Breast epithelium (tissue), 4 donors: Measurements from ENCODE around the gene ABLIM2. TPM values are rescaled to one million over a fixed set of nuclear protein-coding genes. Genes with fewer than 3 reads are reported as not detected.
A peak's percentile ranks its signal among the peaks of the same experiment; 100 is the strongest.

Experiments
- DNase-seq, 2 donors: peaks; one replicate each; pipeline ENCODE4 v3.0.0-alpha.2; 2019; ENCODE audit warnings: low spot score in 2 of 2
- H3K27ac ChIP-seq, 2 donors: fragments of 200-600 bp; sonication (generic) in 1 of 2; one replicate each; pipeline ENCODE4 v1.5.1; 2016 to 2019; ENCODE audit warnings: mild to moderate bottlenecking in 1 of 2
- H3K27me3 ChIP-seq, 2 donors: fragments of 200-600 bp; sonication (generic) in 1 of 2; one replicate each; pipeline versions ENCODE4 v1.5.1 to v1.6.0; 2017 to 2019; ENCODE audit warnings: control low read depth in 1 of 2, mild to moderate bottlenecking in 1 of 2
- H3K36me3 ChIP-seq: fragments of 200-600 bp; one replicate; pipeline ENCODE4 v1.5.1; 2019
- H3K4me1 ChIP-seq, 2 donors: fragments of 200-600 bp; sonication (generic); one replicate each; pipeline ENCODE4 v1.5.1; 2016 to 2019; ENCODE audit warnings: control low read depth in 1 of 2
- H3K4me3 ChIP-seq, 3 donors: fragments of 200-600 bp; sonication (generic); 1 replicate in 2 of 3; 2 replicates in 1 of 3; pipeline ENCODE4 v1.5.1; 2016 to 2019; ENCODE audit warnings: mild to moderate bottlenecking in 3 of 3, moderate library complexity in 2 of 3
- H3K9me3 ChIP-seq, 2 donors: fragments of 200-600 bp; sonication (generic) in 1 of 2; one replicate each; pipeline ENCODE4 v1.5.1; 2016 to 2019; ENCODE audit warnings: control low read depth in 1 of 2
- CTCF ChIP-seq, 3 donors: fragments of 450-650 bp; IDR thresholded peaks; one replicate each; pipeline ENCODE4 v1.5.1; 2016 to 2017; ENCODE audit warnings: antibody characterized with exemption in 3 of 3, mild to moderate bottlenecking in 3 of 3, moderate library complexity in 3 of 3
- POLR2A ChIP-seq: fragments of 450-650 bp; IDR thresholded peaks from one replicate; pipeline ENCODE4 v1.6.1; 2016; ENCODE audit warnings: antibody characterized with exemption, mild to moderate bottlenecking, moderate library complexity
- POLR2AphosphoS5 ChIP-seq, 3 donors: sonication (generic); formaldehyde crosslinking; IDR thresholded peaks; one replicate each; pipeline ENCODE4 v1.6.1; 2017; ENCODE audit warnings: antibody characterized with exemption in 3 of 3
- intact Hi-C: fragments of 100-400 bp; cut with DNase I; formaldehyde crosslinking; loops from one replicate; pipeline ENCODE4 v1.15.1; 2023; ENCODE audit warnings: low total_unique reads
- total RNA-seq, 3 donors: library from RNA; depleted of rRNA; stranded (reverse); fragments of >200 nt; gene quantifications; one replicate each; pipeline ENCODE4 v1.1.0, GENCODE V29; 2016

ABLIM2 gene
- total RNA-seq, 3 donors from 2014 or later, result 4.8 to 11.5 (median 8.2) TPM

GRCh38 chr4:7971881-7972500 is 186.6 kb downstream of the ABLIM2 start:
- no peak for TF ChIP-seq POLR2AphosphoS5 (IDR thresholded peaks at IDR 0.05)
- TF ChIP-seq CTCF (IDR thresholded peaks at IDR 0.05), result no peak
- TF ChIP-seq POLR2A, result no peak
- Histone ChIP-seq H3K27ac (peak overlapping the region; percentile 91 to 92), H3K9me3 (no peaks in the 10 kb centered on the region), H3K4me3 (no peak overlapping the region), H3K4me1 (peaks cover 15 to 33% of the 10 kb centered on the region in 2 donors), H3K27me3 (no peaks in the 10 kb centered on the region), H3K36me3 (no peaks in the 10 kb centered on the region)
- DNase-seq, result no peak
- intact Hi-C loops, result no loop called here

- Histone ChIP-seq H3K27ac (peak overlapping the region; percentile 91 to 92), H3K36me3 (no peaks in the 10 kb centered on the region), H3K4me1 (peaks cover 15 to 33% of the 10 kb centered on the region in 2 donors), H3K9me3 (no peaks in the 10 kb centered on the region), H3K4me3 (no peak overlapping the region), H3K27me3 (no peaks in the 10 kb centered on the region)
- no peak for DNase-seq
- TF ChIP-seq CTCF (IDR thresholded peaks at IDR 0.05), result no peak
- no peak for TF ChIP-seq POLR2AphosphoS5 (IDR thresholded peaks at IDR 0.05)
- no peak for TF ChIP-seq POLR2A
- intact Hi-C loops, result no loop called here
Observed at GRCh38 chr4:7971159-7971631, 187.4 kb downstream of the ABLIM2 start.

- Histone ChIP-seq H3K4me3 (no peak overlapping the region), H3K27me3 (no peaks in the 10 kb centered on the region), H3K36me3 (no peaks in the 10 kb centered on the region), H3K4me1 (peaks cover 15 to 33% of the 10 kb centered on the region in 2 donors), H3K27ac (peak overlapping the region; percentile 90 to 92), H3K9me3 (no peaks in the 10 kb centered on the region)
- DNase-seq, result no peak
- TF ChIP-seq POLR2AphosphoS5 (IDR thresholded peaks at IDR 0.05) (no peak), CTCF (IDR thresholded peaks at IDR 0.05) (no peak), POLR2A (no peak)
- intact Hi-C loops, result no loop called here
Observed at GRCh38 chr4:7970361-7970946, 188.2 kb downstream of the ABLIM2 start.

- no peaks in the 10 kb centered on the region for H3K36me3 ChIP-seq
- H3K4me3 ChIP-seq, result no peak overlapping the region
- H3K4me1 ChIP-seq, result peaks cover 15 to 27% of the 10 kb centered on the region in 2 donors
- no peak for DNase-seq
- H3K9me3 ChIP-seq, result no peaks in the 10 kb centered on the region
- no peaks in the 10 kb centered on the region for H3K27me3 ChIP-seq
- intact Hi-C loops, result no loop called here
- TF ChIP-seq POLR2AphosphoS5 (IDR thresholded peaks at IDR 0.05) (no peak), CTCF (IDR thresholded peaks at IDR 0.05) (no peak), POLR2A (no peak)
- H3K27ac ChIP-seq, result peak overlapping the region; percentile 0 to 55
Observed at GRCh38 chr4:7968262-7968896, 190.2 kb downstream of the ABLIM2 start.
